Measurements from ENCODE around the gene SLC25A41. TPM values are rescaled to one million over a fixed set of nuclear protein-coding genes. Genes with fewer than 3 reads are reported as not detected.

SLC25A41 gene
- total RNA-seq, 2 experiments from 2014 or later: 0.52 to 0.60 TPM

- peaks cover 26% of the 10 kb centered on the region for H3K4me1 Mint-ChIP-seq
- no peaks in the 10 kb centered on the region for H3K27me3 Mint-ChIP-seq
- peaks cover 34% of the 10 kb centered on the region for H3K36me3 Mint-ChIP-seq
- peaks cover 3% of the 10 kb centered on the region for H3K9me3 Mint-ChIP-seq
- H3K27ac Mint-ChIP-seq: peak overlapping the region; percentile 95
- H3K4me3 Mint-ChIP-seq: peak overlapping the region; percentile 72
- peak; percentile 99 for DNase-seq
These were observed 8.4 kb downstream of the SLC25A41 start for GRCh38 chr19:6424939-6425731.

- H3K4me1 Mint-ChIP-seq: peaks cover 23% of the 10 kb centered on the region
- peak; percentile 54 for DNase-seq
- H3K4me3 Mint-ChIP-seq: peak within 1 kb of the TSS; percentile 93
- peak within 1 kb of the TSS; percentile 95 for H3K27ac Mint-ChIP-seq
- H3K36me3 Mint-ChIP-seq: peaks cover 31% of the 10 kb centered on the region
- H3K9me3 Mint-ChIP-seq: peaks cover 3% of the 10 kb centered on the region
- no peaks in the 10 kb centered on the region for H3K27me3 Mint-ChIP-seq
These were observed 9.2 kb downstream of the SLC25A41 start, which contains the start of gene KHSRP for GRCh38 chr19:6424195-6424938. Gene KHSRP (minus strand): TSS chr19:6424811. CDS start chr19:6424701, 110 bp downstream.

GRCh38 chr19:6423499-6424194, 9.9 kb downstream of the SLC25A41 start:
- H3K9me3 Mint-ChIP-seq: peaks cover 3% of the 10 kb centered on the region
- peak overlapping the region; percentile 93 for H3K4me3 Mint-ChIP-seq
- H3K4me1 Mint-ChIP-seq: peaks cover 23% of the 10 kb centered on the region
- H3K27ac Mint-ChIP-seq: peak overlapping the region; percentile 81
- DNase-seq: peak; percentile 60
- peaks cover 36% of the 10 kb centered on the region for H3K36me3 Mint-ChIP-seq
- H3K27me3 Mint-ChIP-seq: no peaks in the 10 kb centered on the region

- no peak overlapping the region for H3K4me3 Mint-ChIP-seq
- peaks cover 23% of the 10 kb centered on the region for H3K4me1 Mint-ChIP-seq
- no peak overlapping the region for H3K27ac Mint-ChIP-seq
- H3K36me3 Mint-ChIP-seq: peaks cover 36% of the 10 kb centered on the region
- no peak for DNase-seq
- no peaks in the 10 kb centered on the region for H3K27me3 Mint-ChIP-seq
- peaks cover 3% of the 10 kb centered on the region for H3K9me3 Mint-ChIP-seq
These were observed 12.2 kb downstream of the SLC25A41 start for GRCh38 chr19:6421075-6422014.

GRCh38 chr19:6418562-6418932, 15.0 kb downstream of the SLC25A41 start:
- H3K27me3 Mint-ChIP-seq: no peaks in the 10 kb centered on the region
- DNase-seq: no peak
- H3K4me3 Mint-ChIP-seq: no peak overlapping the region
- no peaks in the 10 kb centered on the region for H3K9me3 Mint-ChIP-seq
- peaks cover 32% of the 10 kb centered on the region for H3K36me3 Mint-ChIP-seq
- peaks cover 18% of the 10 kb centered on the region for H3K4me1 Mint-ChIP-seq
- no peak overlapping the region for H3K27ac Mint-ChIP-seq

- Mint-ChIP-seq H3K9me3 (no peaks in the 10 kb centered on the region), H3K27me3 (no peaks in the 10 kb centered on the region), H3K36me3 (peaks cover 26% of the 10 kb centered on the region), H3K27ac (no peak overlapping the region), H3K4me3 (no peak overlapping the region), H3K4me1 (peaks cover 13% of the 10 kb centered on the region)
- no peak for DNase-seq
These were observed 15.6 kb downstream of the SLC25A41 start for GRCh38 chr19:6417713-6418561.

GRCh38 chr19:6416658-6417405, 16.7 kb downstream of the SLC25A41 start:
- Mint-ChIP-seq H3K36me3 (peaks cover 17% of the 10 kb centered on the region), H3K9me3 (no peaks in the 10 kb centered on the region), H3K4me1 (peaks cover 2% of the 10 kb centered on the region), H3K4me3 (no peak overlapping the region), H3K27me3 (no peaks in the 10 kb centered on the region), H3K27ac (no peak overlapping the region)
- DNase-seq: no peak

GRCh38 chr19:6415591-6416190, 17.9 kb downstream of the SLC25A41 start:
- Mint-ChIP-seq H3K27me3 (no peaks in the 10 kb centered on the region), H3K36me3 (peaks cover 13% of the 10 kb centered on the region), H3K4me3 (no peak overlapping the region), H3K9me3 (no peaks in the 10 kb centered on the region), H3K4me1 (peaks cover 1% of the 10 kb centered on the region), H3K27ac (no peak overlapping the region)
- no peak for DNase-seq

- peaks cover 9% of the 10 kb centered on the region for H3K36me3 Mint-ChIP-seq
- no peaks in the 10 kb centered on the region for H3K9me3 Mint-ChIP-seq
- no peaks in the 10 kb centered on the region for H3K27me3 Mint-ChIP-seq
- no peak overlapping the region for H3K27ac Mint-ChIP-seq
- H3K4me1 Mint-ChIP-seq: no peaks in the 10 kb centered on the region
- DNase-seq: no peak
- no peak overlapping the region for H3K4me3 Mint-ChIP-seq
These were observed 18.6 kb downstream of the SLC25A41 start for GRCh38 chr19:6414793-6415590.

GRCh38 chr19:6413721-6414643, 19.6 kb downstream of the SLC25A41 start:
- no peak for DNase-seq
- Mint-ChIP-seq H3K4me1 (no peaks in the 10 kb centered on the region), H3K36me3 (peaks cover 6% of the 10 kb centered on the region), H3K27me3 (no peaks in the 10 kb centered on the region), H3K4me3 (no peak overlapping the region), H3K9me3 (no peaks in the 10 kb centered on the region), H3K27ac (no peak overlapping the region)

GRCh38 chr19:6413291-6413690, 20.3 kb downstream of the SLC25A41 start:
- Mint-ChIP-seq H3K27me3 (no peaks in the 10 kb centered on the region), H3K4me3 (no peak overlapping the region), H3K27ac (no peak overlapping the region), H3K36me3 (peaks cover 5% of the 10 kb centered on the region), H3K9me3 (no peaks in the 10 kb centered on the region), H3K4me1 (no peaks in the 10 kb centered on the region)
- no peak for DNase-seq

Data from activated naive CD8-positive, alpha-beta T cell treated with anti-CD3 and anti-CD28 coated beads for 36 hours (primary cell).